Measurements from ENCODE around the gene PTBP3. TPM values are rescaled to one million over a fixed set of nuclear protein-coding genes. Genes with fewer than 3 reads are reported as not detected.

The PTBP3 gene

DNA sequence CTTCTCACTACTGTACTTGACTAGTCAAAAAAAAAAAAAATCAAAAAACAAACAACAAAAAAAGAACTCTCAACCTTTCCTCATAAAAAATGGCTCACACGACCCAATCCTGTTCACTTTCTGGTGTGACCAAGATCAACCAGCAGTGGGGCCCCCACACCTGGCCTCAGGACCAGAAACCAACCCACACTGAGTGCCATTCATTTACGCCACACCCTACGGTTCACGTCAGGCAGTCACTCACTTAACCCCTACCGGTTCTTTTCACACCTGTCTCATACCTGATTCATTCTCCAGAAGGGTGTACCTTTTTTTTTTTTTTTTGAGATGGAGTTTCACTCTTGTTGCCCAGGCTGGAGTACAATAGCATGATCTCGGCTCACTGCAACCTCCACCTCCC lies 164.1 kb downstream of the PTBP3 start:
- Histone ChIP-seq H2AK5ac (ENCODE audit: low read depth, low read length) (no peak overlapping the region), H3K9ac (ENCODE audit: low read depth, low read length, poor library complexity) (no peak overlapping the region), H3K4me2 (ENCODE audit: insufficient read depth, low read length, poor library complexity, severe bottlenecking) (no peak overlapping the region), H3K4me1 (ENCODE audit: control insufficient read depth in 2 of 2, insufficient read depth in 1 of 2, low read depth in 1 of 2, low read length in 2 of 2) (peaks cover 3 to 7% of the 10 kb centered on the region in 2 donors), H2BK120ac (ENCODE audit: low read depth, low read length) (no peak overlapping the region), H3K36me3 (replicated peaks in 1 of 2; ENCODE audit: control insufficient read depth in 2 of 2, insufficient read depth in 2 of 2, low read length in 2 of 2) (no peaks in the 10 kb centered on the region), H3K9me3 (replicated peaks in 1 of 2; ENCODE audit: control insufficient read depth in 2 of 2, insufficient read depth in 1 of 2, low read depth in 1 of 2, low read length in 2 of 2) (peaks cover 0 to 2% of the 10 kb centered on the region in 2 donors), H3K4ac (ENCODE audit: low read length) (no peak overlapping the region), H3K79me1 (ENCODE audit: low read depth, low read length) (no peaks in the 10 kb centered on the region), H2AFZ (ENCODE audit: low read length) (no peak overlapping the region), H4K8ac (ENCODE audit: low read depth, low read length) (no peak overlapping the region), H3K27ac (replicated peaks; ENCODE audit: low read length) (no peak overlapping the region), H3K27me3 (ENCODE audit: control insufficient read depth in 3 of 3, insufficient read depth in 3 of 3, low read depth in 1 of 3, low read length in 3 of 3) (peaks cover 0 to 7% (median 0%) of the 10 kb centered on the region in 3 experiments), H2BK5ac (ENCODE audit: low read length) (no peak overlapping the region), H3K18ac (ENCODE audit: low read length) (no peak overlapping the region), H3K14ac (ENCODE audit: low read length) (no peak overlapping the region), H3K23ac (ENCODE audit: low read depth, low read length, poor library complexity) (no peak overlapping the region), H2BK15ac (ENCODE audit: low read length) (no peak overlapping the region), H3K4me3 (ENCODE audit: low read length in 2 of 2) (no peak overlapping the region), H4K91ac (ENCODE audit: low read depth, low read length, poor library complexity) (no peak overlapping the region), H2BK12ac (ENCODE audit: low read length) (no peak overlapping the region)
- no peak for DNase-seq (ENCODE audit: low spot score)
- WGBS, 2 donors (ENCODE audit: extremely low coverage in 2 of 2, insufficient read length in 2 of 2, insufficient replicate concordance in 1 of 2): no CpG with 5 or more reads among the region's 6 CpGs

- no peak overlapping the region for H3K4me2 ChIP-seq (ENCODE audit: insufficient read depth, low read length, poor library complexity, severe bottlenecking)
- H3K36me3 ChIP-seq (replicated peaks in 1 of 2; ENCODE audit: control insufficient read depth in 2 of 2, insufficient read depth in 2 of 2, low read length in 2 of 2): no peaks in the 10 kb centered on the region
- H4K91ac ChIP-seq (ENCODE audit: low read depth, low read length, poor library complexity): no peak overlapping the region
- no peak overlapping the region for H4K8ac ChIP-seq (ENCODE audit: low read depth, low read length)
- H2BK12ac ChIP-seq (ENCODE audit: low read length): no peak overlapping the region
- H2BK15ac ChIP-seq (ENCODE audit: low read length): no peak overlapping the region
- H3K23ac ChIP-seq (ENCODE audit: low read depth, low read length, poor library complexity): no peak overlapping the region
- no peaks in the 10 kb centered on the region for H3K79me1 ChIP-seq (ENCODE audit: low read depth, low read length)
- no peak overlapping the region for H3K9ac ChIP-seq (ENCODE audit: low read depth, low read length, poor library complexity)
- WGBS, 2 donors (ENCODE audit: extremely low coverage in 2 of 2, insufficient read length in 2 of 2, insufficient replicate concordance in 1 of 2): no CpG with 5 or more reads among the region's 3 CpGs
- no peak overlapping the region for H3K4me3 ChIP-seq (ENCODE audit: low read length in 2 of 2)
- H3K18ac ChIP-seq (ENCODE audit: low read length): no peak overlapping the region
- no peak overlapping the region for H3K14ac ChIP-seq (ENCODE audit: low read length)
- H2AK5ac ChIP-seq (ENCODE audit: low read depth, low read length): no peak overlapping the region
- no peak overlapping the region for H2AFZ ChIP-seq (ENCODE audit: low read length)
- H3K27me3 ChIP-seq (ENCODE audit: control insufficient read depth in 3 of 3, insufficient read depth in 3 of 3, low read depth in 1 of 3, low read length in 3 of 3): no peaks in the 10 kb centered on the region
- DNase-seq (ENCODE audit: low spot score): no peak
- H2BK120ac ChIP-seq (ENCODE audit: low read depth, low read length): no peak overlapping the region
- no peak overlapping the region for H2BK5ac ChIP-seq (ENCODE audit: low read length)
- H3K27ac ChIP-seq (replicated peaks; ENCODE audit: low read length): no peak overlapping the region
- H3K9me3 ChIP-seq (replicated peaks in 1 of 2; ENCODE audit: control insufficient read depth in 2 of 2, insufficient read depth in 1 of 2, low read depth in 1 of 2, low read length in 2 of 2): no peaks in the 10 kb centered on the region
- no peak overlapping the region for H3K4ac ChIP-seq (ENCODE audit: low read length)
- peaks cover 3 to 7% of the 10 kb centered on the region in 2 donors for H3K4me1 ChIP-seq (ENCODE audit: control insufficient read depth in 2 of 2, insufficient read depth in 1 of 2, low read depth in 1 of 2, low read length in 2 of 2)
Observed at GRCh38 chr9:112168197-112168596, 165.2 kb downstream of the PTBP3 start.

Small RNAs within 50 kb of the gene (small RNA-seq; reads per million reads assigned to genes)
- gene RF00019 (ENCODE audit: insufficient read depth) (not detected), gene RN7SL430P (ENCODE audit: insufficient read depth) (not detected), gene RN7SL57P (ENCODE audit: insufficient read depth) (not detected), gene RNA5SP295 (ENCODE audit: insufficient read depth) (not detected)
